Activated T-cell treated with anti-CD3 and anti-CD28 coated beads, Interleukin-2, amount 50 U/mL, for 24 hours (primary cell): ENCODE data around the gene PPFIA4.

Source experiments
- DNase-seq: peaks from one replicate; pipeline ENCODE4 v3.0.0-alpha.2; 2020
- H3K27ac Mint-ChIP-seq: 2 replicates; pipeline ENCODE4 v1.8.0; 2020; ENCODE audit warnings: mild to moderate bottlenecking, mixed read lengths
- H3K27me3 Mint-ChIP-seq: 2 replicates; pipeline ENCODE4 v1.8.0; 2020; ENCODE audit warnings: mixed read lengths
- H3K36me3 Mint-ChIP-seq: 2 replicates; pipeline ENCODE4 v1.8.0; 2020; ENCODE audit warnings: low read depth, mixed read lengths
- H3K4me1 Mint-ChIP-seq: 2 replicates; pipeline ENCODE4 v1.8.0; 2020; ENCODE audit warnings: low read depth, mixed read lengths
- H3K4me3 Mint-ChIP-seq: 2 replicates; pipeline ENCODE4 v1.8.0; 2020; ENCODE audit warnings: mild to moderate bottlenecking, moderate library complexity, mixed read lengths
- H3K9me3 Mint-ChIP-seq: 2 replicates; pipeline ENCODE4 v1.8.0; 2020; ENCODE audit warnings: mixed read lengths

The PPFIA4 gene

DNA sequence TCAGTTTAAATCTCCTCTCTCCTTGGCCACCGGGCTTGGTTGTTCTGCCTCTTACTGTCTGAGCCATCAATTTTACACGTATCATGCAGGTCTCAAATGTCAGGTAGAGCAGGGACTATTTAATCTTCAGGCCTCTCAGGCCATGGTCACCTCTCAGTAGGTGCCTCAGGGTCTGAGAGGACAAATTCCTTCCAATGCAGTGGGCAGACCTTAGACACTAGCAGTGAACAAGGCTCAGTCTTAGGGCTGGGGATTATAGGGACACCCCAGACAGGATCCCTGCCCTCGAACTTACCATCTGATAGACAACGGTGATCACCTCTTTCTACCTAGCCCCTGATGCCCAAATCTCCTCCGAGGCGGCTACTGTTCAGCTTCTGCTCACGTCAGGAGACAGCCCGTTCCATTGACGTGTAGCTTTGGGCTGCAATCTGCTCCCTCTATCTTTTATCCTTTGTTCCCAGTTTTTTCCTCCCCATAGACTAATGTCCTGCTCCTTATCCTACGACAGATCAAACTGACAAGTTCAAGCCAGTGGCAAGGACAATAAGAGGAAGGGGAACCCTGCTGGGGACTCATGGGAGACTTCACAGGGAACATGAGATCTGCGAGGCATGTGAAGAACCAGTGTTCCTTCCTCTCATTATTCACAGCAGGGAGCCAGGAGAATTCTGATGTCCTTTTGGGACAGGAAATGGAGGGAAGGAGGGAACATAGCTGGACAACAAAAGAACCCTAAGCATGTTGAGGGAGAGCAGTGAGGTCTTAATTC is 60.9 kb downstream of the PPFIA4 start:
- H3K36me3 Mint-ChIP-seq: no peaks in the 10 kb centered on the region
- DNase-seq: no peak
- H3K4me3 Mint-ChIP-seq: no peak overlapping the region
- no peaks in the 10 kb centered on the region for H3K9me3 Mint-ChIP-seq
- H3K27me3 Mint-ChIP-seq: peaks cover 11% of the 10 kb centered on the region
- H3K4me1 Mint-ChIP-seq: no peaks in the 10 kb centered on the region
- no peak overlapping the region for H3K27ac Mint-ChIP-seq

DNA sequence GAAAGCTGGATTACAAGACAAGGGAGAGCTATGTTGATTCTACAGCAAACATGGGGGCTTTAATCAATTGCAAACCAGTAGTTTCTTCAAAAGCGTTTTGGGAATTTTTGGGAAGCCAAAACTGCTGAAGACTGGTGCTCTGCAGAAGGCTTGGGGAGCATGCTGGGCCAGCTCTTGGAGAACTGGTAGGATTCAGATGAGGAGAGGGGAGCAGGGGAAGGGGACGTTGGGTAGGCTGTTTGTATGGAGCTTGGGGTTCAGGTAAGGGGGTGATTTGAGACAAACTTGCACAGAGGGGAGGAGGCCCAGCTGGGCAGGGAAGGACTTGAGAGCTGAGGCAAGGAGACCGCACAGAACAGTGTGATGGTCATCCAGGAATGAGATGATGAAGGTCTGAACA is 62.1 kb downstream of the PPFIA4 start:
- H3K27me3 Mint-ChIP-seq: peaks cover 13% of the 10 kb centered on the region
- H3K27ac Mint-ChIP-seq: no peak overlapping the region
- no peak overlapping the region for H3K4me3 Mint-ChIP-seq
- H3K9me3 Mint-ChIP-seq: no peaks in the 10 kb centered on the region
- H3K36me3 Mint-ChIP-seq: no peaks in the 10 kb centered on the region
- no peak for DNase-seq
- no peaks in the 10 kb centered on the region for H3K4me1 Mint-ChIP-seq

DNA sequence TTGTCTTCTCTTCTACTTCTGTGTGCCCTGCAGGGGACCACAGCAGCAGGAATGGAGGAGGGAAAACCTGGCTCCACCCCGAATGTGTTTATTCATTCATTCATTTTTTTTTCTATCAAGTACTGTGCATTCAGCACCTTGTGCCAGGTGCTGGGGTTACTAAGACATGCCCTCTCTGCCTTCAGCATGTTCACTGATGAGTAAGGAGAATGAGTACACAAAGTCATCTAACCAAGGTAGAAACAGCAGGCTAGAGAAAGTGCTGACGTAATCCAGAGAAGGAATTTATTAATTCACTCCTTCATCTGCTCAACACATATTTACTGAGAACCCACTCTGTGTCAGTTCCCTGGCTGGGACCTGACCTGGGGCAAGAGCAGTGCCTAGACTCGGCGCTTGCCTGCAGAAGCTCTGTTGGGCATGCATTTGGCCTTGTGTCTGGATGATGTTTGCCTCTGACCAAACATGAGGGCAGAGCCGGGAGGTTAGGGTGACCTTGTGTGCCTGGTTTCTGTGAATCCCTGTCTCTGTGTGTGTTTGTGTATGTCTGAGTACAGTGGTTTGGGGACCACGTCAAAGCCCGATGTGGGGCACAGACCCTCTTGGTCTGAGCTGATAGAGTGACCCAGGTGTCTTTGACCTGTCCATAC is 62.8 kb downstream of the PPFIA4 start:
- no peaks in the 10 kb centered on the region for H3K9me3 Mint-ChIP-seq
- no peak overlapping the region for H3K27ac Mint-ChIP-seq
- H3K4me1 Mint-ChIP-seq: no peaks in the 10 kb centered on the region
- peaks cover 13% of the 10 kb centered on the region for H3K27me3 Mint-ChIP-seq
- H3K4me3 Mint-ChIP-seq: no peak overlapping the region
- H3K36me3 Mint-ChIP-seq: no peaks in the 10 kb centered on the region
- DNase-seq: no peak

GRCh38 chr1:203089651-203090045 is 63.4 kb downstream of the PPFIA4 start:
- no peak for DNase-seq
- Mint-ChIP-seq H3K36me3 (no peaks in the 10 kb centered on the region), H3K27me3 (peaks cover 13% of the 10 kb centered on the region), H3K4me1 (no peaks in the 10 kb centered on the region), H3K4me3 (no peak overlapping the region), H3K9me3 (peaks cover 4% of the 10 kb centered on the region), H3K27ac (no peak overlapping the region)

DNA sequence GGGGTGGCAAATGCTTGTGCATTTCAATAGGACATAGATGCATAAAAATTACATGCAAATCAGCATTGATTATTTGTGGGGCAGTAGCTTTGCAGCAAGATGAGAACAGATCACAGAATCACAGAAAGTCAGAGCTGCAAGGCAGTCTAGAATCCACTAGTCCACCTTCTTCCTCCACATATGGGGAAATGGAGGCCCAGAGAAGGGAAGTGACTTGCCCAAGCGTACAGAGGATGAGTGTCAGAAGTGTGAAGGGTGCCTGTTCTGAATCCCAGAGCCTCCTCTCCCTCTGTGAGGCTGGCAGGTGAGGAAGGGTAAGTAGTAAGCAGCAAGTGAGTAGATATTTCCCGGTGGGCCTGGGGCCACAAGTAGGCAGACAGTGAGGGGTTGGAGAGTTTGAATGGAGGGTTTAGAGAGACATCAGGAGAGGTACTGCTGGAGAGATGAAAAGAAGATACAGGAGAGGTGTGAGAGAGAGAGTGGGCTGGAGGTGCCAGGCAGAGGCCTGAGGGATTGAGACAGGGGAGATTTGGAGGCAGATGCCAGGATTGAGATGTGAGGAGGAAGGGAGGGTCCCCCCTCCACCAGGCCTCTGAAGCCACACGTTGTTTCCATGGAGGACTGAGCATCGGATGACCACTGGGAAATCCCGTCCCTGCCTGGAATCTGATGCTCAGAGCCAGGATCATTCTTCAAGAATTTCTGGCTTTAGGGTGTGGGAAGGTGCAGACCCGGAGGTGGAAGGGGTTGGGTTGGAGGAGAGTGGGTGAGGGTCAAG is 64.3 kb downstream of the PPFIA4 start:
- Mint-ChIP-seq H3K36me3 (no peaks in the 10 kb centered on the region), H3K27ac (no peak overlapping the region), H3K4me1 (no peaks in the 10 kb centered on the region), H3K9me3 (peaks cover 14% of the 10 kb centered on the region), H3K4me3 (no peak overlapping the region), H3K27me3 (peaks cover 13% of the 10 kb centered on the region)
- no peak for DNase-seq

GRCh38 chr1:203091199-203091477 is 64.8 kb downstream of the PPFIA4 start:
- Mint-ChIP-seq H3K27me3 (peaks cover 13% of the 10 kb centered on the region), H3K27ac (no peak overlapping the region), H3K4me3 (no peak overlapping the region), H3K36me3 (no peaks in the 10 kb centered on the region), H3K9me3 (peaks cover 19% of the 10 kb centered on the region), H3K4me1 (no peaks in the 10 kb centered on the region)
- DNase-seq: no peak

- H3K27ac Mint-ChIP-seq: no peak overlapping the region
Measured at GRCh38 chr1:203091761-203092330, 65.6 kb downstream of the PPFIA4 start.

GRCh38 chr1:203093754-203094410 is 67.6 kb downstream of the PPFIA4 start:
- Mint-ChIP-seq H3K27me3 (peaks cover 20% of the 10 kb centered on the region), H3K9me3 (peaks cover 20% of the 10 kb centered on the region), H3K4me3 (no peak overlapping the region), H3K36me3 (no peaks in the 10 kb centered on the region), H3K27ac (no peak overlapping the region), H3K4me1 (no peaks in the 10 kb centered on the region)
- DNase-seq: no peak

More at GRCh38 chr1:203091761-203092330, 65.6 kb downstream of the PPFIA4 start:
- Mint-ChIP-seq H3K27me3 (peaks cover 14% of the 10 kb centered on the region), H3K4me1 (no peaks in the 10 kb centered on the region), H3K4me3 (no peak overlapping the region), H3K36me3 (no peaks in the 10 kb centered on the region), H3K9me3 (peaks cover 20% of the 10 kb centered on the region)
- DNase-seq: no peak

- H3K9me3 Mint-ChIP-seq: peaks cover 20% of the 10 kb centered on the region
- H3K27me3 Mint-ChIP-seq: peaks cover 24% of the 10 kb centered on the region
- no peak for DNase-seq
- H3K27ac Mint-ChIP-seq: no peak overlapping the region
- no peaks in the 10 kb centered on the region for H3K36me3 Mint-ChIP-seq
- H3K4me1 Mint-ChIP-seq: no peaks in the 10 kb centered on the region
- H3K4me3 Mint-ChIP-seq: no peak overlapping the region
Measured at GRCh38 chr1:203095061-203095690, 68.9 kb downstream of the PPFIA4 start.

- Mint-ChIP-seq H3K4me1 (no peaks in the 10 kb centered on the region), H3K27ac (no peak overlapping the region), H3K27me3 (peaks cover 25% of the 10 kb centered on the region), H3K36me3 (no peaks in the 10 kb centered on the region), H3K9me3 (peaks cover 20% of the 10 kb centered on the region), H3K4me3 (no peak overlapping the region)
- no peak for DNase-seq
Measured at GRCh38 chr1:203096566-203096965, 70.3 kb downstream of the PPFIA4 start.

DNA sequence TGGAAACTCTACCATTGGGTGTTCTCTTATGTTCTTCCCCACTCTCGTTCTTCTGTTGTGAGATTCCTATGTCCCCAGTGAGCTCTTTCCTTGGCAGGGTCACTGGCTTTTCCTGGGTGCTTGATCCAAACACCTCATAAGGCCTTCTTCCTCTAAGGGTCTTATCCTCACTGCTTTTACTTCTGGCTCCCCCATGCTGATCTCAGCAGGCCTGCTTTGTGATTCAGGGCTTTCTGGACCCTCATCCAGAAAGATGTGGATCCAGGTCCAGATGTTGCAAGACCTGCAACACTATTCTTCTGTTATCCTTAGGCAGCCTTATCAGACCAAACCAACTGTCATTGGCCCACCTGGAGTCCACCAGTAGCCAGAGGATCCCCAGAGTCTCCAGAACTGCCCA is 70.7 kb downstream of the PPFIA4 start:
- peaks cover 20% of the 10 kb centered on the region for H3K9me3 Mint-ChIP-seq
- peaks cover 24% of the 10 kb centered on the region for H3K27me3 Mint-ChIP-seq
- H3K4me1 Mint-ChIP-seq: no peaks in the 10 kb centered on the region
- no peaks in the 10 kb centered on the region for H3K36me3 Mint-ChIP-seq
- H3K27ac Mint-ChIP-seq: no peak overlapping the region
- DNase-seq: no peak
- no peak overlapping the region for H3K4me3 Mint-ChIP-seq

GRCh38 chr1:203098445-203098844 is 72.2 kb downstream of the PPFIA4 start:
- Mint-ChIP-seq H3K4me3 (no peak overlapping the region), H3K27ac (no peak overlapping the region), H3K27me3 (peaks cover 21% of the 10 kb centered on the region), H3K4me1 (no peaks in the 10 kb centered on the region), H3K9me3 (peaks cover 20% of the 10 kb centered on the region), H3K36me3 (no peaks in the 10 kb centered on the region)
- DNase-seq: no peak

- Mint-ChIP-seq H3K9me3 (peaks cover 20% of the 10 kb centered on the region), H3K4me3 (no peak overlapping the region), H3K27me3 (peaks cover 23% of the 10 kb centered on the region), H3K4me1 (no peaks in the 10 kb centered on the region), H3K27ac (no peak overlapping the region), H3K36me3 (no peaks in the 10 kb centered on the region)
- no peak for DNase-seq
Measured at GRCh38 chr1:203098914-203099520, 72.7 kb downstream of the PPFIA4 start.
